ENCODE results near the gene DMRT2.

The DMRT2 gene

GRCh38 chr9:1025131-1025530 is 25.0 kb upstream of the DMRT2 start:
- peaks cover 0 to 12% (median 0%) of the 10 kb centered on the region in 3 experiments for H3K27me3 ChIP-seq (ENCODE audit: control insufficient read depth in 3 of 3, insufficient read depth in 3 of 3, low read depth in 1 of 3, low read length in 3 of 3)
- no peak overlapping the region for H2BK120ac ChIP-seq (ENCODE audit: low read depth, low read length)
- H3K18ac ChIP-seq (ENCODE audit: low read length), result peak overlapping the region; percentile 66
- no peak overlapping the region for H4K91ac ChIP-seq (ENCODE audit: low read depth, low read length, poor library complexity)
- no peak overlapping the region for H2BK15ac ChIP-seq (ENCODE audit: low read length)
- peaks cover 0 to 8% of the 10 kb centered on the region in 2 donors for H3K4me1 ChIP-seq (ENCODE audit: control insufficient read depth in 2 of 2, insufficient read depth in 1 of 2, low read depth in 1 of 2, low read length in 2 of 2)
- peak overlapping the region; percentile 9 for H3K23ac ChIP-seq (ENCODE audit: low read depth, low read length, poor library complexity)
- no peak overlapping the region for H3K4me3 ChIP-seq (ENCODE audit: low read length in 2 of 2)
- no peaks in the 10 kb centered on the region for H3K79me1 ChIP-seq (ENCODE audit: low read depth, low read length)
- no peaks in the 10 kb centered on the region for H3K9me3 ChIP-seq (replicated peaks in 1 of 2; ENCODE audit: control insufficient read depth in 2 of 2, insufficient read depth in 1 of 2, low read depth in 1 of 2, low read length in 2 of 2)
- no peak overlapping the region for H3K9ac ChIP-seq (ENCODE audit: low read depth, low read length, poor library complexity)
- no peak overlapping the region for H3K4me2 ChIP-seq (ENCODE audit: insufficient read depth, low read length, poor library complexity, severe bottlenecking)
- DNase-seq (ENCODE audit: low spot score), result no peak
- H3K14ac ChIP-seq (ENCODE audit: low read length), result no peak overlapping the region
- WGBS, 2 donors (ENCODE audit: extremely low coverage in 2 of 2, insufficient read length in 2 of 2, insufficient replicate concordance in 1 of 2), result no CpG with 5 or more reads among the region's 8 CpGs
- H3K27ac ChIP-seq (replicated peaks; ENCODE audit: low read length), result no peak overlapping the region
- no peak overlapping the region for H3K4ac ChIP-seq (ENCODE audit: low read length)
- H3K36me3 ChIP-seq (replicated peaks in 1 of 2; ENCODE audit: control insufficient read depth in 2 of 2, insufficient read depth in 2 of 2, low read length in 2 of 2), result no peaks in the 10 kb centered on the region
- no peak overlapping the region for H2AK5ac ChIP-seq (ENCODE audit: low read depth, low read length)
- no peak overlapping the region for H2AFZ ChIP-seq (ENCODE audit: low read length)
- H4K8ac ChIP-seq (ENCODE audit: low read depth, low read length), result no peak overlapping the region
- H2BK12ac ChIP-seq (ENCODE audit: low read length), result no peak overlapping the region
- H2BK5ac ChIP-seq (ENCODE audit: low read length), result no peak overlapping the region

- H3K36me3 ChIP-seq (replicated peaks in 1 of 2; ENCODE audit: control insufficient read depth in 2 of 2, insufficient read depth in 2 of 2, low read length in 2 of 2), result no peaks in the 10 kb centered on the region
- no peak overlapping the region for H3K14ac ChIP-seq (ENCODE audit: low read length)
- H2BK5ac ChIP-seq (ENCODE audit: low read length), result no peak overlapping the region
- no peak overlapping the region for H2AK5ac ChIP-seq (ENCODE audit: low read depth, low read length)
- H3K4me1 ChIP-seq (ENCODE audit: control insufficient read depth in 2 of 2, insufficient read depth in 1 of 2, low read depth in 1 of 2, low read length in 2 of 2), result peaks cover 0 to 8% of the 10 kb centered on the region in 2 donors
- H3K79me1 ChIP-seq (ENCODE audit: low read depth, low read length), result no peaks in the 10 kb centered on the region
- no peak overlapping the region for H3K23ac ChIP-seq (ENCODE audit: low read depth, low read length, poor library complexity)
- H3K9me3 ChIP-seq (replicated peaks in 1 of 2; ENCODE audit: control insufficient read depth in 2 of 2, insufficient read depth in 1 of 2, low read depth in 1 of 2, low read length in 2 of 2), result no peaks in the 10 kb centered on the region
- H2AFZ ChIP-seq (ENCODE audit: low read length), result no peak overlapping the region
- H3K27ac ChIP-seq (replicated peaks; ENCODE audit: low read length), result no peak overlapping the region
- no peak overlapping the region for H2BK120ac ChIP-seq (ENCODE audit: low read depth, low read length)
- H2BK15ac ChIP-seq (ENCODE audit: low read length), result no peak overlapping the region
- no peak overlapping the region for H3K4me2 ChIP-seq (ENCODE audit: insufficient read depth, low read length, poor library complexity, severe bottlenecking)
- H3K4ac ChIP-seq (ENCODE audit: low read length), result no peak overlapping the region
- H3K18ac ChIP-seq (ENCODE audit: low read length), result no peak overlapping the region
- no peak overlapping the region for H3K4me3 ChIP-seq (ENCODE audit: low read length in 2 of 2)
- peaks cover 0 to 12% (median 0%) of the 10 kb centered on the region in 3 experiments for H3K27me3 ChIP-seq (ENCODE audit: control insufficient read depth in 3 of 3, insufficient read depth in 3 of 3, low read depth in 1 of 3, low read length in 3 of 3)
- no peak overlapping the region for H2BK12ac ChIP-seq (ENCODE audit: low read length)
- H4K8ac ChIP-seq (ENCODE audit: low read depth, low read length), result no peak overlapping the region
- no peak for DNase-seq (ENCODE audit: low spot score)
- no peak overlapping the region for H4K91ac ChIP-seq (ENCODE audit: low read depth, low read length, poor library complexity)
- no peak overlapping the region for H3K9ac ChIP-seq (ENCODE audit: low read depth, low read length, poor library complexity)
Measured at GRCh38 chr9:1026219-1026618, 23.9 kb upstream of the DMRT2 start.

DNA sequence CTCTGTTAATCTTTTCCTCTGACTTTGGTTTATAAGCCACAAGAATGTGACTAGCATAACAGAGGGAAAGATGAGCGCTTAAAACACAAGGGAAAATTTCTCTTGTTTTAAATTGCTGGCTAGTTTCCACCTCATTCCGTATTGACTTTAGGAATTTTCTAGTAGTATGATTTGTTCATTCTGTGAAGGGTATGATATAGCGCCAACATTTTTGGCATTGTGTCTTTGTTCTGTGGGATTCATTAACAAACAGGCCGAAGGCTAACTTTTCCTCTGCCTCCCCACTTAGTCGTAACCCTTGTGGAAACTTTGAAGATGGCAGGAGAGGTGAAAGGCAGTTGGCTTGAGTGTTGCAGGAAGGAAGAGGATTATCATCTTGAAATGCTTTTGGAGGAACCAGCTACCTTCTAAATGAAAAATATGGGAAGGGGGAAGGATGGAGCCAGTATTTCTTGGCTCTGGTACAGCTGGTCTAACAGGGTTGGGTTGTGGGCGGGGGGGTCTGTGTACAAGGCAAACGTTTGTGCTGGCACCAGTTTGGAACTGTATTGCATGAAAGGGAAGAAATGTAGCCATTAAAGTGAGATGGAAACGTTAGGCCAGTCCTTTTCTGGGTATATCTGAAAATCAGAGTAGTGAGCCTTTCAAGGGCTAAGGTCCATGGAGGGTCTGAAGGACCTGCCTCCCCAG is 21.5 kb upstream of the DMRT2 start:
- Histone ChIP-seq H2BK12ac (ENCODE audit: low read length) (no peak overlapping the region), H3K18ac (ENCODE audit: low read length) (no peak overlapping the region), H3K23ac (ENCODE audit: low read depth, low read length, poor library complexity) (no peak overlapping the region), H4K8ac (ENCODE audit: low read depth, low read length) (no peak overlapping the region), H2AK5ac (ENCODE audit: low read depth, low read length) (no peak overlapping the region), H3K4me3 (ENCODE audit: low read length in 2 of 2) (no peak overlapping the region), H3K4me2 (ENCODE audit: insufficient read depth, low read length, poor library complexity, severe bottlenecking) (no peak overlapping the region), H3K9ac (ENCODE audit: low read depth, low read length, poor library complexity) (no peak overlapping the region), H2BK15ac (ENCODE audit: low read length) (no peak overlapping the region), H3K36me3 (replicated peaks in 1 of 2; ENCODE audit: control insufficient read depth in 2 of 2, insufficient read depth in 2 of 2, low read length in 2 of 2) (no peaks in the 10 kb centered on the region), H3K27me3 (ENCODE audit: control insufficient read depth in 3 of 3, insufficient read depth in 3 of 3, low read depth in 1 of 3, low read length in 3 of 3) (peaks cover 0 to 18% (median 0%) of the 10 kb centered on the region in 3 experiments), H3K9me3 (replicated peaks in 1 of 2; ENCODE audit: control insufficient read depth in 2 of 2, insufficient read depth in 1 of 2, low read depth in 1 of 2, low read length in 2 of 2) (no peaks in the 10 kb centered on the region), H4K91ac (ENCODE audit: low read depth, low read length, poor library complexity) (no peak overlapping the region), H3K79me1 (ENCODE audit: low read depth, low read length) (no peaks in the 10 kb centered on the region), H3K27ac (replicated peaks; ENCODE audit: low read length) (no peak overlapping the region), H3K14ac (ENCODE audit: low read length) (no peak overlapping the region), H3K4me1 (ENCODE audit: control insufficient read depth in 2 of 2, insufficient read depth in 1 of 2, low read depth in 1 of 2, low read length in 2 of 2) (peaks cover 0 to 8% of the 10 kb centered on the region in 2 donors), H3K4ac (ENCODE audit: low read length) (no peak overlapping the region), H2AFZ (ENCODE audit: low read length) (no peak overlapping the region), H2BK5ac (ENCODE audit: low read length) (no peak overlapping the region), H2BK120ac (ENCODE audit: low read depth, low read length) (no peak overlapping the region)
- DNase-seq (ENCODE audit: low spot score), result no peak
- no CpG with 5 or more reads among the region's 8 CpGs for WGBS, 2 donors (ENCODE audit: extremely low coverage in 2 of 2, insufficient read length in 2 of 2, insufficient replicate concordance in 1 of 2)

DNA sequence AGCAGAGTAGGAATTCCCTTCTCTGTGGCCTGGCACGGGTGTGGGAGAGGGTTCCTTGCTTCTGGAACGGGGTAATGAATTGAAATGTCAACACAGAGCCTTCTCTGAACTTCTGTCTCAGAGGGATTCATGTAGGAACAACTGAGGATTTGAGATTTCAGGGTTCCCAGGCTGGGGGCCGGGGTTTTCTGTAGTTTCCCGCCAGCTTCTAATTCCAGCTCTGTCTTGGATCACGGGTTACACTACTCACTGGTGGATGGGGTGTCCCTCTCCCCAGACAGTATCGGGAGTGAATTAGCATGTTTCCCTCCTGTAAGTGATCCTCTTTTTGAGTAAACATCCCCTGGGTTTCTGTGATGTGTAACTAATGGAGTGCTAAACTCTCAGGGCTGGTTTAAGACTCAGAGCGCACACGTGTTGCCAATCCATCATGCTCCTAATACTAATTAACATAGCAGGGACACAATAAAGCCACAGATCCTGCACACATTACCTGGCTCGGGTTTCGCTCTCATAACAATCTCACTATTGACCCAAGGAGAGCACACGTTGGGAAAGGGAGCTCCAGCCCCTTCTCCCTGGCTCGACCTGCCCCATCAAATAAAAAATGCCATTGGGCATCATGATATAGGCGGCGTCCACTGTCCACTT is 18.1 kb upstream of the DMRT2 start:
- H3K9me3 ChIP-seq (replicated peaks in 1 of 2; ENCODE audit: control insufficient read depth in 2 of 2, insufficient read depth in 1 of 2, low read depth in 1 of 2, low read length in 2 of 2), result no peaks in the 10 kb centered on the region
- H3K27ac ChIP-seq (replicated peaks; ENCODE audit: low read length), result no peak overlapping the region
- no peak overlapping the region for H2BK120ac ChIP-seq (ENCODE audit: low read depth, low read length)
- no peak overlapping the region for H3K4ac ChIP-seq (ENCODE audit: low read length)
- H2AK5ac ChIP-seq (ENCODE audit: low read depth, low read length), result no peak overlapping the region
- no peak overlapping the region for H2BK5ac ChIP-seq (ENCODE audit: low read length)
- no peak overlapping the region for H2BK15ac ChIP-seq (ENCODE audit: low read length)
- no peaks in the 10 kb centered on the region for H3K79me1 ChIP-seq (ENCODE audit: low read depth, low read length)
- no peak overlapping the region for H2BK12ac ChIP-seq (ENCODE audit: low read length)
- no peaks in the 10 kb centered on the region for H3K4me1 ChIP-seq (ENCODE audit: control insufficient read depth in 2 of 2, insufficient read depth in 1 of 2, low read depth in 1 of 2, low read length in 2 of 2)
- H3K23ac ChIP-seq (ENCODE audit: low read depth, low read length, poor library complexity), result no peak overlapping the region
- H3K4me3 ChIP-seq (ENCODE audit: low read length in 2 of 2), result no peak overlapping the region
- WGBS, 2 donors (ENCODE audit: extremely low coverage in 2 of 2, insufficient read length in 2 of 2, insufficient replicate concordance in 1 of 2), result no CpG with 5 or more reads among the region's 14 CpGs
- peaks cover 0 to 18% (median 0%) of the 10 kb centered on the region in 3 experiments for H3K27me3 ChIP-seq (ENCODE audit: control insufficient read depth in 3 of 3, insufficient read depth in 3 of 3, low read depth in 1 of 3, low read length in 3 of 3)
- H3K14ac ChIP-seq (ENCODE audit: low read length), result no peak overlapping the region
- no peak overlapping the region for H3K9ac ChIP-seq (ENCODE audit: low read depth, low read length, poor library complexity)
- no peak overlapping the region for H3K18ac ChIP-seq (ENCODE audit: low read length)
- no peak overlapping the region for H4K91ac ChIP-seq (ENCODE audit: low read depth, low read length, poor library complexity)
- no peak for DNase-seq (ENCODE audit: low spot score)
- H3K36me3 ChIP-seq (replicated peaks in 1 of 2; ENCODE audit: control insufficient read depth in 2 of 2, insufficient read depth in 2 of 2, low read length in 2 of 2), result no peaks in the 10 kb centered on the region
- no peak overlapping the region for H2AFZ ChIP-seq (ENCODE audit: low read length)
- no peak overlapping the region for H4K8ac ChIP-seq (ENCODE audit: low read depth, low read length)
- no peak overlapping the region for H3K4me2 ChIP-seq (ENCODE audit: insufficient read depth, low read length, poor library complexity, severe bottlenecking)

All from neuronal stem cell (in vitro differentiated cells).